HEK293T (cell line): ENCODE measurements around the gene CDC42.

Experiments
- ARNT ChIP-seq: fragments of 450-650 bp; IDR thresholded peaks from 2 replicates; pipeline ENCODE4 v1.6.1; 2017; ENCODE audit warnings: mild to moderate bottlenecking
- BHLHE40 ChIP-seq: fragments of 450-650 bp; IDR thresholded peaks from 2 replicates; pipeline ENCODE4 v1.6.1; 2016; ENCODE audit warnings: mild to moderate bottlenecking, moderate library complexity, borderline replicate concordance
- CTBP1 ChIP-seq: fragments of 450-650 bp; IDR thresholded peaks from 2 replicates; pipeline ENCODE4 v1.6.1; 2016; ENCODE audit warnings: borderline replicate concordance
- ELF4 ChIP-seq: fragments of 450-650 bp; IDR thresholded peaks from 2 replicates; pipeline ENCODE4 v1.6.1; 2017; ENCODE audit warnings: antibody characterized with exemption
- FOXM1 ChIP-seq: fragments of 450-650 bp; IDR thresholded peaks from 2 replicates; pipeline ENCODE4 v1.6.1; 2017; ENCODE audit warnings: mild to moderate bottlenecking, borderline replicate concordance
- HDGF ChIP-seq: fragments of 450-650 bp; IDR thresholded peaks from 2 replicates; pipeline ENCODE4 v1.6.1; 2017; ENCODE audit warnings: antibody characterized with exemption, borderline replicate concordance
- NFRKB ChIP-seq: fragments of 450-650 bp; IDR thresholded peaks from 2 replicates; pipeline ENCODE4 v1.6.1; 2016; ENCODE audit warnings: mild to moderate bottlenecking, moderate library complexity
- SUZ12 ChIP-seq: fragments of 450-650 bp; IDR thresholded peaks from 2 replicates; pipeline ENCODE4 v1.6.1; 2016; ENCODE audit warnings: mild to moderate bottlenecking
- TARDBP ChIP-seq: fragments of 450-650 bp; IDR thresholded peaks from 2 replicates; pipeline ENCODE4 v1.6.1; 2016

GRCh38 chr1:22104094-22104493 is 51.6 kb downstream of the CDC42 start:
- TF ChIP-seq ELF4 (no peak), ARNT (no peak), BHLHE40 (no peak), HDGF (no peak), TARDBP (no peak), CTBP1 (no peak), SUZ12 (no peak), NFRKB (no peak), FOXM1 (no peak)
